NCI-H748 (cell line): ENCODE results near the gene GON4L.
"Not testable (repeated sequence)": the region's sequence is repeated elsewhere in the genome, so short reads cannot be mapped to it uniquely, and the experiment has no call there.

Source experiments
- DNase-seq: peaks from one replicate; lab custom pipeline; 2025; ENCODE audit not compliant: unreplicated experiment; lab: John Stamatoyannopoulos, UW

GON4L gene

DNA sequence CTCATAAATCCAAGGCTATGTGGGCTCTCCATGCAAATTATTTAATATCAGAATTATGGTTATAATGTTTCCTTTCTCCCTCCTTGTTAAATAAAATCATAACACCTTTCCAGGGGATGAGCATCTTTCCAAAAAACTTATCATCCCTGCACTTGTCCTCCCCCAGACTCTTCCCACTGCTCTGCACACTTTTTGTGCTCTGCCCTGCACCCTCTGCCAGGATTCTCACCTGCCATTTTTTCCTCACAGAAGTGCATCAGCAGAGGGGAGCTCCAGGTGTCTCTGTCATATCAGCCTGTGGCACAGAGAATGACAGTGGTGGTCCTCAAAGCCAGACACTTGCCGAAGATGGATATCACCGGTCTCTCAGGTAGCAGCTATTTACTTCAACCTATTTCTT lies 23.2 kb upstream of the GON4L start:
- no peak for DNase-seq

GRCh38 chr1:155877945-155878344 lies 20.9 kb upstream of the GON4L start:
- DNase-seq = no peak

- DNase-seq = peak; percentile 6
Measured at GRCh38 chr1:155873860-155874259, 16.8 kb upstream of the GON4L start.

- no peak for DNase-seq
Measured at GRCh38 chr1:155872527-155872926, 15.5 kb upstream of the GON4L start.

DNA sequence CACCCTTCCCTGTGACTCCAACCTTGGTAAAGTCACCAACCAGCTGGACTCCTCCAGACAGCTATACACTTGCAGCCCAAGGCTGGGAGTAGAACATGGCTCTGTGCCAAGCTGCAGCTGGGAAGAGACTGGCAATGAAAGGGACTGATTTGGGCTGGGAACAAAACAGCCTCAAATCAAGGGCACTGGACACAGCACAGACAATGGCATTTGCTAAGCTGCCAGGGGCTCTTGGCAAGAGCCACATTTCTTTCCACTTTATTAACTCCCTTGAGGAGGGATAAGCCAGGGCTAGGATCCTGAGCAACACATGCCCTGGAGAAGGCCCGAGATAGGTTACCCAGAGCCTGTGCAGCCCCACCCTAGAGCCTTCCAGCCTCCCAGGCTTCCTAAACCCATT lies 14.4 kb upstream of the GON4L start:
- no peak for DNase-seq

DNA sequence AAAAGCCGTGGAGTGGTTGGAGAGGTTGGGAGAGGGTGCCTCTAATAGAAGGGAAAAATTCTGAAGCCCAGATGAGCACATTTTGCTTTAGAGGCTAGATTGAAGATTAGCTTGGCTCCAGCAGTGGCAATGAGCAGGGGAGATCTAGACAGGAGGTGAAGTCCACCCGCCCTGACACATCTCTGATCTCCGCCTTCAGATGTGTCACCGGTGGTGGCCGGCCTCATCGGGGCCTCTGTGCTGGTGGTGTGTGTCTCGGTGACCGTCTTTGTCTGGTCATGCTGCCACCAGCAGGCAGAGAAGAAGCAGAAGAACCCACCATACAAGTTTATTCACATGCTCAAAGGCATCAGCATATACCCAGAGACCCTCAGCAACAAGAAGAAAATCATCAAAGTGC lies 10.8 kb upstream of the GON4L start:
- DNase-seq = no peak

DNA sequence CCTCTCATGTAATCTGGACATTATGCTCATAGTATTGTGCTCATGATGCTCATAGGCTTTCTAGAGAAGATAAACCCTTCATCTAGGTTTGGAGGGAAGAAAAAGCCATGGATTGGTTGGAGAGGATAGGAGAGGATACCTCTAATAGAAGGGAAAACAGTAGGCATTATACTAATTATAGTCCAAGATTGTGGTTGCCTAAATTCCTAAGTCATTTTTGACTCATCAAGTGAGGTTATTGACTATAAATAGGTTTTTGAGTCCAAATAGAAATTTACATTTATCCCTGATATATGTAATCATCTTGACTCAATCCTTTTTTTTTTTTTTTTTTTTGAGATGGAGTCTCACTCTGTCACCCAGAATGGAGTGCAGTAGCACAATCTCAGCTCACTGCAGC lies 7.4 kb upstream of the GON4L start:
- DNase-seq = no peak

DNA sequence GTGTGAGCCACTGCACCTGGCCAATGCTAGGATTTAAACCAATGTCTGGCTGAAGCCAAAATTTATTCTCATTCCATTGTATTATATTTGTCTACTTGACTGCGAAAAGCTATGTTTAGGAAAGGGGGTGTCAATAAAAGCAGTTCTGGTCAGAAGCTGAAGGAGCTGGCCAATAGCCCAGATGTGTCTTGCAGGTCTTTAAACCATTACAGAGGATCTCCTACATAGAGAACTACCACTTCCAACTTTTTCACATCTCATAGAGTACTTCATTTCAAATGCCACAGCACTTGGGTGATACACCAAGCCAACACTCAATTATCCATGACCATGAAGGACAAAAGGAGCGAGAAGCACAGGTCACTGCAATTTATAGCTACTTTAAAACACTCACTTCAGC lies 4.9 kb upstream of the GON4L start:
- DNase-seq = no peak

- no peak for DNase-seq
Measured at GRCh38 chr1:155860970-155861510, 4.0 kb upstream of the GON4L start.

DNA sequence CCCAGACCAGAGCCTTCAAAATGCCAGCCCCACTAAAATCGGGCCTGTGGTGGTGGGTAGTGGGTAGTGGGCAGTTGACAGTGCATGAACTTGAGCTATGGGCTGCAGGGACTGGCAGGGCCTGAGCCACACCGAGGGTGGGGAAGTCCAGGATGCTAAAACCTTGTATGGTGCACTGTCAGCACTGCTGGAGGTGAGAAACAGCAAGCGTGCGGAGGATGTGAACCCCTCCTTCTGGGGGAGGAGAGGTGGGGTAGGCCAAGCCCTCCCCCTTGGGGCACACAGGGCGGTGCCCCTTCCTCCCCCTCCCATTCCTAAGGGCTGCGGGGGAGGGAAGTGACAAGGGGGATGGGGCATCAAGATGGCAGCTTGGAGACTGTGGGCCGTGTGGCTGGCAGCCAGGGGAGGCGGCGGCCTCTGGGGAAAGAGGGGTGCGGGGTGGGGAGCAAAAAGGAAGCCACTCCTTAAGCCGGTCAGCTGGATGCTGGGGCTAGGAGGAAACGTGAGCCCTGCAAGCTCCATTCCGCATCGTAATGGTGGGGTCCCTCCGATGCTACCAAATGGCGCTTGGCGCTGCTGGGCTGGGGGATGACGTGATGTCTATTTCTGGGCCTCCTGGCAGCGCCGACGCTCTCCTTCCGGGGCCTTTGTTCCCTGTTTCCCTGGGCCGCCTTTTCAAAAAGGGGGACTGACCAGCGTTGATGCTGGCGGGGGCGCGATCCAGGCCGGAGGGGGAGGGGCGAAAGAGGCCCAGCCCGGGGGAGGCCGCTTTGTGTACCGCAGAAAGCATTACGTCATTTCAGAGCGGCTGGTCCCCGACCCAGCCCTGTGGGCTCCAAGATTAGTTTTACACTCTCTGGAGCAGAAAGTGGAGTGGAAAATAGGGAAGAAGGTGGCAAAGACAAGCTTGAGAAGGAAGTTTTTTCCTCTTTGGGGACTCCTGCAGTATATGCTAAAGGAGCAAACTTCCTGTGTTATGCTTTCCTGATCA lies 3.2 kb upstream of the GON4L start:
- DNase-seq = peak; percentile 93

GRCh38 chr1:155859234-155859829 lies 2.3 kb upstream of the GON4L start, which contains the start of gene SYT11:
Gene SYT11 (plus strand): TSS chr1:155859567. CDS start chr1:155859762, 195 bp downstream.
- DNase-seq = peak; percentile 98

DNA sequence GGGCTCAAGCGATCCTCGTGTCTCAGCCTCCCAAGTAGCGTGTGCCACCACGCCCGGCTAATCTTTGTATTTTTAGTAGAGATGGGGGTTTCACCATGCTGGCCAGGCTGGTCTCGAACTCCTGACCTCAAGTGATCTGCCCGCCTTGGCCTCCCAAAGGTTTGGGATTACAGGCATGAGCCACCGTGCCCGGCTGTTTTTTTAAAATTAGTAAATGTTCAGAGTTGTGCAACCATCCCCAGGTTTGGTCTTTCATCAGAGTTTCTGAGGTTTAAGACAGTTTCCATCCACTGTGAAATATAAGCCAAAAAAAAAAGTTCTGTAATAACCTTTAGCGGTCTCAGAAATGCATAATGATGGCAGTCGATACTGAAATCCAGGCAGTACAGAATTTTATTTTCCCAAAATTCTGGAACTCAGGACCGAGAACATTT lies 1.8 kb upstream of the GON4L start:
- DNase-seq = no peak

DNA sequence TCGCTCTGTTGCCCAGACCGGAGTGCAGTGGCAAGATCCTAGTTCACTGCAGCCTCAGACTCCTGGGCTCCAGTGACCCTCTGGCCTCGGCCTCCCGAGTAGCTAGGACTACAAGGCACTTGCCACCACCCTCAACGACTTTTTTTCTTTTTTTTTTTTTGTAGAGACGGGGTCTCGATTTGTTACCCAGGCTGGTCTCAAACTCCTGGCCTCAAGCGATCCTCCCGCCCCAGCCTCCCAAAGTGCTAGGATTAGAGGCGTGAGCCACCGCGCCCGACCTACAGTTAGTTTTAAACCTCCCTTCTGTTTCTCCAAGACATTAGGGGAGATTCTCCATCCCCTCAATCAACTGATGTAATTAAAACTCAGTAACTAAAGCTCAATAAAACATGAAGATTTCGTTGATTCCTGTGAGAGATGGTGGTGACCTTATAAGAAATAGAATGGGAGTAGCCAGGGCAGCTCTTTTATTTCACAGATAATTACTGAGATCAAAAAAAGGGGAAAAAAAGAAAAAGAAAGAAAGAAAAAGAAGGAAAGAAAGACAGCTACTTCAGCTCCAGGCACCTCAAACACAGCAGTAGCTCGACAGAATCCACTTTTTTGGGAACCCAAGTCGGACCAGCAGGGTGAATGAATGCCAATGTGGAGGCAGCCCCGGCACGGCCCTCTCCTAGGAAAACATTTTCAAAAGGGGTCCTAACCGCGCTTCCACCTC lies 598 bp downstream of the GON4L start:
- no peak for DNase-seq

DNA sequence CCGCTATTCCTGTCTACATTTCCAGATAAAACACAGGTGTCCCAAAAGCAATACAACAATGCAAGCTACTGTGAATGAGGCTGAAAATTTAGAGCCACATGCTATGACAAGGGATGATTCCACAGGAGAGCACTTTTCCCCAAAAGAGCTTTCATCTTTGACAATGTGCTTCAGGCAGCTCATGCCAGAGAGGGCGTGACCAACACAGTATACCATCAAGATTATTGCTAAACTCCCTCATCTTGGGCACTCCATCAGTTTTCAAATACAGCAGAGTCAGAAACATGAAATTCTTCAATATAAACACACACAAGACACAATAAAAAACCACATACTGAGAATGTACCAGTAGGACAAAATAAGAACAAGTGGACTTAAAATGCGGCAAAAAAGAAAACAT lies 6.7 kb downstream of the GON4L start:
- DNase-seq = no peak

GRCh38 chr1:155847823-155848529 lies 9.0 kb downstream of the GON4L start:
- DNase-seq = no peak

GRCh38 chr1:155844860-155845421 lies 12.1 kb downstream of the GON4L start:
- DNase-seq = no peak

- DNase-seq = no peak
Measured at GRCh38 chr1:155840386-155840785, 16.6 kb downstream of the GON4L start.

DNA sequence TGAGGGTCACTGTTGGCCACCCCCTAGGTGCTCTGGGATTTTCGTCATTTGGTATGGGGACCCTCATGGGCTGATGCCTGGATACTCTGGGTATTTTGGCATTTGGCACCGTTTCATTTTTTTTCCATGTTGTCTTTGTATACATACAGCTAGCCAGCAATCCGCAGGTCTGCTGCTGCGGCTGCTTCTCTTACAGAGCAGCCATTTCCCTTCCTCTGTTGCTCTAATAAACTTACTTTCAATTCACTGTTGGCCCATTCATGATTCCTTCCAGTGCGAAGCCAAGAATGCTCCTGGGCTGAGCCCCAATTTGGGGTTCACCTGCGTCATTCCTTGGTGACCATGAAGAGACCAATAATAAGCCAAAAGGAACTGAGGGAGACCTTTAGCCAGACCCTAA lies 21.5 kb downstream of the GON4L start:
- no peak for DNase-seq

DNA sequence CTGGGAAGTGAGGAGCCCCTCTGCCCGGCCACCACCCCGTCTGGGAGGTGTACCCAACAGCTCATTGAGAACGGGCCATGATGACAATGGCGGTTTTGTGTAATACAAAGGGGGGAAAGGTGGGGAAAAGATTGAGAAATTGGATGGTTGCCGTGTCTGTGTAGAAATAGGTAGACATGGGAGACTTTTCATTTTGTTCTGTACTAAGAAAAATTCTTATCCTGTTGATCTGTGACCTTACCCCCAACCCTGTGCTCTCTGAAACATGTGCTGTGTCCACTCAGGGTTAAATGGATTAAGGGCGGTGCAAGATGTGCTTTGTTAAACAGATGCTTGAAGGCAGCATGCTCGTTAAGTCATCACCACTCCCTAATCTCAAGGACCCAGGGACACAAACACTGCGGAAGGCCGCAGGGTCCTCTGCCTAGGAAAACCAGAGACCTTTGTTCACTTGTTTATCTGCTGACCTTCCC lies 22.1 kb downstream of the GON4L start:
- DNase-seq = not testable (repeated sequence)

DNA sequence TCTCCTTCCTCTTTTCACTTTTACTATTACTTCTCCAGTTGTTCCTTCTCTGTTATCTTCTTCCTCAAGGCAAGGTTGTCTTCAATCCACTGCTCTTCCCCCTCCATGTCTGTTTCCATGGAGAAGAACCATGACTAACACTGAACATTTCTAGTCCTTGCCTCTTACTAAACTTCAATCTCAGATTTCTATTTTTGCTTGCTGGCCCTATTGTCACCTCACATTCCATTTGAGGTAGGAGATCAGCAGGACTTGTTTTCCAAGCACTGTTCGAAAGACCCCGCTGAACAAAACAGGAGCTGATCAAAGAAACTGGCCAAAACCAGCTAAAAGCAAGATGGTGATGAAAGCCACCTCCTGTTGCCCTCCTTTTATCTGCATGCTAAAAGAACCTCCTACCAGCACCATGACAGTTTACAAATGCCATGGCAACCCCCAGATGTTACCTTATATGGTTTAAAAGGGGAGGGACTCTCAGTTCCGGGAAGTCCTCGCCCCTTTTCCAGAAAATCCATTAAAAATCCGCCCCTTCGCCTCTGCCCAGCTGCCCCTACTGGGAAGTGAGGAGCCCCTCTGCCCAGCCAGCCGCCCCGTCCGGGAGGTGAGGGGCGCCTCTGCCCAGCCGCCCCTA lies 22.6 kb downstream of the GON4L start:
- no peak for DNase-seq
